Testis (tissue), 3 donors: Measurements from ENCODE around the gene RPRD2. TPM values are rescaled to one million over a fixed set of nuclear protein-coding genes. Genes with fewer than 3 reads are reported as not detected.

ENCODE experiments used
- DNase-seq: peaks from one replicate; pipeline ENCODE4 v3.0.0-alpha.2; 2019
- H3K27ac ChIP-seq, 2 donors: fragments of 200-600 bp; sonication (generic); one replicate each; pipeline ENCODE4 v1.5.1; 2019
- H3K27me3 ChIP-seq: fragments of 200-600 bp; sonication (generic); one replicate; pipeline ENCODE4 v1.5.1; 2019
- H3K36me3 ChIP-seq: fragments of 200-600 bp; sonication (generic); one replicate; pipeline ENCODE4 v1.5.1; 2017; ENCODE audit warnings: low read depth; ENCODE audit errors: missing control alignments
- H3K4me1 ChIP-seq: fragments of 200-600 bp; sonication (generic); one replicate; pipeline ENCODE4 v1.5.1; 2019
- H3K4me3 ChIP-seq, 2 donors: fragments of 200-600 bp; sonication (generic); one replicate each; pipeline ENCODE4 v1.5.1; 2017 to 2019
- H3K9me3 ChIP-seq: fragments of 200-600 bp; sonication (generic); one replicate; pipeline ENCODE4 v1.5.1; 2017
- CTCF ChIP-seq, 3 experiments: fragments of 450-650 bp in 2 of 3; fragments of 200-600 bp in 1 of 3; sonication (generic) in 1 of 3; IDR thresholded peaks; one replicate each; pipeline ENCODE4 v1.5.1; 2016 to 2019; ENCODE audit warnings: antibody characterized with exemption in 3 of 3, mild to moderate bottlenecking in 2 of 3, moderate library complexity in 1 of 3
- POLR2A ChIP-seq: fragments of 450-650 bp; IDR thresholded peaks from one replicate; pipeline ENCODE4 v1.6.1; 2017; ENCODE audit warnings: antibody characterized with exemption, mild to moderate bottlenecking, moderate library complexity
- WGBS, 2 donors: methylation state at CpG; one replicate each; pipeline ENCODE4 v1.1.5; 2018; 5-methylcytosine and 5-hydroxymethylcytosine counted together
- intact Hi-C: fragments of 100-400 bp; cut with DNase I; formaldehyde crosslinking; loops from one replicate; pipeline ENCODE4 v1.15.1; 2023; ENCODE audit warnings: low total_unique reads
- polyA plus RNA-seq: library from polyadenylated mRNA; stranded (reverse); fragments of 350-450 nt; fragmentation: Illumina TruSeq; extraction: RNeasy Lipid Tissue Mini Kit (QIAGEN cat#74804); gene quantifications from one replicate; pipeline ENCODE4 v1.2.3, GENCODE V29; 2014; ENCODE audit warnings: low read depth, low replicate concordance; ENCODE audit not compliant: insufficient read depth
- total RNA-seq, 2 donors: library from RNA; depleted of rRNA; stranded (reverse); fragments of >200 nt; gene quantifications; one replicate each; pipeline ENCODE4 v1.2.3, GENCODE V29; 2016

RPRD2 gene
- total and polyA plus RNA-seq, 3 donors from 2014 or later = 32.1 to 38.9 (median 36.3) TPM

DNA sequence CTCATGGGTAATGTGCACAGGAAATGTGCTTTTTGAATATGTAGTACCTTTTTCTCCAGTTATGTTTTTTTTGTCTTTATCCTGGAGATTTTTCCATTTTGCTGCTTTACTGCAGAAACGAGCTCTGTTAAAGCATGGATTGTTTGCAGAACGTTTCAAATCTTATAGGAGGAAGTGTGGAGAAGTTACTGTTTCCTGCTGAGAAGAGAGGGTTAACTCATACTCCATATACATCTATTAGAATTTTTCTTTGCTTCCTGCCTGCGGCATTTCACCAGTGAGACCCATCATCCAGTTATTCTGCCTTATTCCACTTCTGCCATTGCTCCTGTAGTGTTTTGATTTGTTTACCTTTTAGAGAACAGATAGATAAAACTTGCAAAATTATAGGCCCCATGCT lies 2.0 kb downstream of the RPRD2 start:
- Histone ChIP-seq H3K27ac (peak overlapping the region; percentile 83 to 92), H3K4me1 (no peaks in the 10 kb centered on the region), H3K9me3 (no peaks in the 10 kb centered on the region), H3K27me3 (no peaks in the 10 kb centered on the region), H3K36me3 (no peaks in the 10 kb centered on the region), H3K4me3 (peak overlapping the region; percentile 74 to 77)
- 0 to 1% methylated on average over 3 of the region's 3 CpGs for WGBS, 2 donors
- peak; percentile 2 for DNase-seq
- intact Hi-C loops = no loop called here
- no peak for TF ChIP-seq POLR2A
- TF ChIP-seq CTCF (IDR thresholded peaks at IDR 0.05) = no peak

GRCh38 chr1:150366416-150367296 lies 2.7 kb downstream of the RPRD2 start:
- peak overlapping the region; percentile 74 to 77 for H3K4me3 ChIP-seq
- no peak for DNase-seq
- H3K27ac ChIP-seq = peak overlapping the region; percentile 83 to 92
- intact Hi-C loops = no loop called here
- no peaks in the 10 kb centered on the region for H3K4me1 ChIP-seq
- no peaks in the 10 kb centered on the region for H3K36me3 ChIP-seq
- TF ChIP-seq POLR2A (no peak), CTCF (IDR thresholded peaks at IDR 0.05) (no peak)
- no peaks in the 10 kb centered on the region for H3K27me3 ChIP-seq
- 11% methylated on average over 12 of the region's 12 CpGs for WGBS, 2 donors
- no peaks in the 10 kb centered on the region for H3K9me3 ChIP-seq

- H3K27ac ChIP-seq = no peak overlapping the region
- intact Hi-C loops = no loop called here
- H3K4me1 ChIP-seq = peaks cover 19% of the 10 kb centered on the region
- H3K4me3 ChIP-seq = no peak overlapping the region
- H3K9me3 ChIP-seq = no peaks in the 10 kb centered on the region
- H3K36me3 ChIP-seq = no peaks in the 10 kb centered on the region
- 86 to 93% methylated on average over 8 of the region's 8 CpGs for WGBS, 2 donors
- H3K27me3 ChIP-seq = no peaks in the 10 kb centered on the region
- TF ChIP-seq POLR2A = no peak
- no peak for TF ChIP-seq CTCF (IDR thresholded peaks at IDR 0.05)
- DNase-seq = no peak
Measured at GRCh38 chr1:150371110-150371509, 7.2 kb downstream of the RPRD2 start.

GRCh38 chr1:150372580-150372979 lies 8.6 kb downstream of the RPRD2 start:
- Histone ChIP-seq H3K4me1 (peaks cover 21% of the 10 kb centered on the region), H3K27me3 (no peaks in the 10 kb centered on the region), H3K9me3 (no peaks in the 10 kb centered on the region), H3K4me3 (no peak overlapping the region), H3K36me3 (no peaks in the 10 kb centered on the region), H3K27ac (no peak overlapping the region)
- intact Hi-C loops = no loop called here
- DNase-seq = no peak
- 88 to 93% methylated on average over 1 of the region's 1 CpG for WGBS, 2 donors
- no peak for TF ChIP-seq CTCF (IDR thresholded peaks at IDR 0.05)

DNA sequence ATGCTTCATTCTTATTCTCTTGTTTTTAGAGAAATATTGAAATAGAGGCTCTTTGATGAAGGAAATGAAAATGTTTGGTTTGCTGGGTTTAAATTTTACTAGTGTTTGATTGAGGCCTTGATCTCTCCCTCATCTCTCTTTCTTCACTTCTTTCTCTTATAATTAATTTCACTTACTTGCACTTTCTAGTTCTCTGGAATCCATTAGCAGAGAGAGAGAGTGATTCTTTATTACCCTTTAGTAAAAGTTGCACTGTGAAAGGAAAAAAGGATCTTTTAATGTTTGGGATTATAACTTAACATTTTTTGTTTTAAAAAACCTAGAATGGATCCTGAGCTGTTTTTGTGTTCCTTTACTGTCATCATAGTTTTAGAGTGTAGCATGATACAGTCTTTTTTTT lies 12.2 kb downstream of the RPRD2 start:
- Histone ChIP-seq H3K27me3 (no peaks in the 10 kb centered on the region), H3K27ac (peak overlapping the region in 1 of 2 donors; percentile 73), H3K4me3 (no peak overlapping the region), H3K36me3 (no peaks in the 10 kb centered on the region), H3K4me1 (peaks cover 21% of the 10 kb centered on the region), H3K9me3 (no peaks in the 10 kb centered on the region)
- DNase-seq = no peak
- intact Hi-C loops = no loop called here
- TF ChIP-seq POLR2A (no peak), CTCF (IDR thresholded peaks at IDR 0.05) (no peak)
